H1 (cell line): ENCODE data around the gene UNC13C. TPM values are rescaled to one million over a fixed set of nuclear protein-coding genes. Genes with fewer than 3 reads are reported as not detected.

Experiments
- GABPA ChIP-seq: IDR thresholded peaks from 2 replicates; pipeline ENCODE4 v1.6.1; 2011; ENCODE audit warnings: mild to moderate bottlenecking, low read length, moderate library complexity, borderline replicate concordance; ENCODE audit not compliant: insufficient read depth
- SRF ChIP-seq: IDR thresholded peaks from 2 replicates; pipeline ENCODE4 v1.6.1; 2011; ENCODE audit warnings: mild to moderate bottlenecking, low read depth, low read length, moderate library complexity
- polyA plus RNA-seq, 7 experiments: library from polyadenylated mRNA; depleted of rRNA in 3 of 7; stranded (reverse) in 5 of 7; unstranded in 2 of 7; fragments of >200 nt in 5 of 7; fragments of 200-250 nt in 2 of 7; gene quantifications; 1 replicate in 5 of 7; 2 replicates in 1 of 7; 4 replicates in 1 of 7; pipeline versions ENCODE4 v1.2.1 to v1.2.3, GENCODE V29; 2011 to 2013; ENCODE audit warnings: missing spikeins in 2 of 7, mixed read lengths in 2 of 7
- total RNA-seq: library from RNA; stranded (reverse); fragmentation: NEBNext Ultra II Directional; extraction: Animal tissue kit (Norgen Biotek cat#: 25700); gene quantifications from 2 replicates; pipeline ENCODE4 v1.2.1, GENCODE V29; 2021

The UNC13C gene
- total and polyA plus RNA-seq, 2 of the 8 experiments (the other 6 are each of a cell fraction or from before 2014, with no cell fraction given): 0.02 to 0.13 TPM

DNA sequence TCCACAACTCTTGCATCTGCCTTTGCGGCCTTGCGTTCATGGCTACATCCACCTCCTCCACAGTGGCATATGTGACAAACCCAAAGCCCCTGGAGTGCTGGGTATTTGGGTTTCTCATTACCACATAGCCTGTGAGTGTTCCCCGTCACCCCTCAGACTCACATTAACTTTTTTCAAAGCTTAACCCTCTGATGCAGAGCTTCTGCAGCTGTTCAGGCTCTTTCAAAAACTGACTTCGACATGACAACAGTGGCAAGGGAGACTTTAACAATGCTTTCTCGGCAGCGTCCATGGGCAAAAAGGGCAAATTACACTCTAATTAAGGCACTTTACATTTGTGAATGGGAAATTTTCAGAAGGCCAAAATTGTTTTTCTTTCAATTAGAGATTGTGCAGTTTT lies 343.2 kb downstream of the UNC13C start (continued):
- no peak for TF ChIP-seq SRF
- no peak for TF ChIP-seq GABPA
